ENCODE results near the gene ZNF446. TPM values are rescaled to one million over a fixed set of nuclear protein-coding genes. Genes with fewer than 3 reads are reported as not detected.
"Not testable (repeated sequence)": the region's sequence is repeated elsewhere in the genome, so short reads cannot be mapped to it uniquely, and the experiment has no call there.

The ZNF446 gene
- total and polyA plus RNA-seq, 8 donors: 4.6 to 26.1 (median 8.1) TPM

DNA sequence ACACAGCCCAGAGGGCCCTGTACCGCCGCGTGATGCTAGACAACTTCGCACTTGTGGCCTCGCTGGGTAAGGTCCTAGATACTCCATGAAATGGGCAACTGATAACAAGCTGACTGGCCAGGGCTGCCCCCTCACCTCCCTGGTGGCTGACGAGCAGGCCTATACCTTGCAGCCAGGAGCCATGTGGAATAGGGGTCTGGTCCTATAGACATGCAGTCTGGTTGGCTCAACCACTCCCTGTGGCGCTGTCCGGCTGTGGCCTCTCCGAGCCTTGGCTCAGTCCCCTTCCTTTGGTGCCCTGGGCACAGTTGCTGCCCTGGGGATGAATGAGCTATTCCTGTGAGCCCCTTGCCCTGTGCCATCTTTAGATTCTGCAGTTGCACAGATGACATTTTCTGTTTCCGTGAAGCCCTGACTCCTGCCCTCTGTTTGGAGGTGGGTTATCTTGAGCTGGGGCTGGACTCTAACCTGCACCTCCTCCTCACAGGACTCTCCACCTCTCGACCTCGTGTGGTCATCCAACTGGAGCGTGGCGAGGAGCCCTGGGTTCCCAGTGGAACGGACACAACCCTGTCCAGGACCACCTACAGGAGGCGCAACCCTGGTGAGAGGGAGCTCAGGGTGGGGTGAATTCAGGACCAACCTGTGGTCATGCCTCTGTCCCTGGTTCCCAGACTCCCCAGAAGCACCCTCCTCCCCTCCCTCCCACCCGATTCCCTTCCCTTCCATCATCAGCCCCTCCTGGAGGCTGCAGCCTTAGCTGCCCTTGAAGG, 6.7 kb upstream of the ZNF446 start:
- Histone ChIP-seq H3K27me3 (no peaks in the 10 kb centered on the region), H3K4me3 (no peak overlapping the region), H3K4me1 (peaks cover 14 to 28% (median 23%) of the 10 kb centered on the region in 4 donors), H3K27ac (no peak overlapping the region), H3K36me3 (peaks cover 27 to 47% (median 42%) of the 10 kb centered on the region in 4 donors), H3K9me3 (no peaks in the 10 kb centered on the region)
- no peak for TF ChIP-seq CTCF (IDR thresholded peaks at IDR 0.05)
- WGBS, 5 donors: 91 to 94% (median 93%) methylated on average over 15 to 17 of the region's 17 CpGs
- intact Hi-C loops (cut with DNase I; ENCODE audit: low total_unique reads): no loop called here
- DNase-seq: no peak

GRCh38 chr19:58470837-58471543, 5.2 kb upstream of the ZNF446 start:
- H3K36me3 ChIP-seq: peaks cover 27 to 47% (median 42%) of the 10 kb centered on the region in 4 donors
- H3K9me3 ChIP-seq; H3K27ac ChIP-seq; DNase-seq; intact Hi-C loops (cut with DNase I; ENCODE audit: low total_unique reads); H3K4me3 ChIP-seq; H3K27me3 ChIP-seq: not testable (repeated sequence)
- WGBS, 5 donors: 92 to 100% (median 95%) methylated on average over 1 to 33 of the region's 53 CpGs
- H3K4me1 ChIP-seq: peaks cover 22 to 39% (median 34%) of the 10 kb centered on the region in 4 donors

DNA sequence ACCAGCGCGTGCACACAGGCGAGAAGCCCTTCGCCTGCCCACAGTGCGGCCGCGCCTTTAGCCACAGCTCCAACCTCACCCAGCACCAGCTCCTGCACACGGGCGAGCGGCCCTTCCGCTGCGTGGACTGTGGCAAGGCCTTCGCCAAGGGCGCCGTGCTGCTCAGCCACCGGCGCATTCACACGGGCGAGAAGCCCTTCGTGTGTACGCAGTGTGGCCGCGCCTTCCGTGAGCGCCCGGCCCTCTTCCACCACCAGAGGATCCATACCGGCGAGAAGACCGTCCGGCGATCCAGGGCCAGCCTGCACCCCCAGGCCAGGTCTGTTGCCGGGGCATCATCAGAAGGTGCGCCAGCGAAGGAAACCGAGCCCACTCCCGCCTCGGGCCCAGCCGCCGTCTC, 4.4 kb upstream of the ZNF446 start:
- Histone ChIP-seq H3K27me3 (no peaks in the 10 kb centered on the region), H3K27ac (no peak overlapping the region), H3K9me3 (no peaks in the 10 kb centered on the region), H3K4me3 (no peak overlapping the region), H3K4me1 (peaks cover 19 to 38% (median 36%) of the 10 kb centered on the region in 4 donors), H3K36me3 (peaks cover 27 to 47% (median 42%) of the 10 kb centered on the region in 4 donors)
- no peak for DNase-seq
- TF ChIP-seq CTCF (IDR thresholded peaks at IDR 0.05) (no peak), POLR2A (IDR thresholded peaks at IDR 0.05) (no peak), EP300 (IDR thresholded peaks at IDR 0.05) (no peak), POLR2AphosphoS5 (IDR thresholded peaks at IDR 0.05) (no peak)
- 94 to 96% (median 95%) methylated on average over 27 to 39 of the region's 39 CpGs for WGBS, 5 donors
- intact Hi-C loops (cut with DNase I; ENCODE audit: low total_unique reads): no loop called here

- Histone ChIP-seq H3K4me1 (peaks cover 21 to 35% (median 29%) of the 10 kb centered on the region in 4 donors), H3K27ac (no peak overlapping the region), H3K9me3 (no peaks in the 10 kb centered on the region), H3K4me3 (no peak overlapping the region), H3K27me3 (no peaks in the 10 kb centered on the region), H3K36me3 (peaks cover 27 to 58% (median 51%) of the 10 kb centered on the region in 4 donors)
- intact Hi-C loops (cut with DNase I; ENCODE audit: low total_unique reads): no loop called here
- TF ChIP-seq CTCF (IDR thresholded peaks at IDR 0.05): no peak
- TF ChIP-seq POLR2A (IDR thresholded peaks at IDR 0.05): no peak
- TF ChIP-seq EP300 (IDR thresholded peaks at IDR 0.05): no peak
- TF ChIP-seq POLR2AphosphoS5 (IDR thresholded peaks at IDR 0.05): no peak
- no peak for DNase-seq
These were observed 2.4 kb upstream of the ZNF446 start for GRCh38 chr19:58473775-58474174.
